C4-2B (cell line): ENCODE results near the gene SOX8.

Experiments used
- ZFX ChIP-seq: fragments of 450-650 bp; IDR thresholded peaks from 2 replicates; pipeline ENCODE4 v1.6.1; 2017
- TF ChIP-seq, protein P1 (sequence below): fragments of 450-650 bp; conservative IDR thresholded peaks from 2 replicates; pipeline ENCODE4 v1.5.1; 2017; ENCODE audit warnings: mild to moderate bottlenecking

DNA sequence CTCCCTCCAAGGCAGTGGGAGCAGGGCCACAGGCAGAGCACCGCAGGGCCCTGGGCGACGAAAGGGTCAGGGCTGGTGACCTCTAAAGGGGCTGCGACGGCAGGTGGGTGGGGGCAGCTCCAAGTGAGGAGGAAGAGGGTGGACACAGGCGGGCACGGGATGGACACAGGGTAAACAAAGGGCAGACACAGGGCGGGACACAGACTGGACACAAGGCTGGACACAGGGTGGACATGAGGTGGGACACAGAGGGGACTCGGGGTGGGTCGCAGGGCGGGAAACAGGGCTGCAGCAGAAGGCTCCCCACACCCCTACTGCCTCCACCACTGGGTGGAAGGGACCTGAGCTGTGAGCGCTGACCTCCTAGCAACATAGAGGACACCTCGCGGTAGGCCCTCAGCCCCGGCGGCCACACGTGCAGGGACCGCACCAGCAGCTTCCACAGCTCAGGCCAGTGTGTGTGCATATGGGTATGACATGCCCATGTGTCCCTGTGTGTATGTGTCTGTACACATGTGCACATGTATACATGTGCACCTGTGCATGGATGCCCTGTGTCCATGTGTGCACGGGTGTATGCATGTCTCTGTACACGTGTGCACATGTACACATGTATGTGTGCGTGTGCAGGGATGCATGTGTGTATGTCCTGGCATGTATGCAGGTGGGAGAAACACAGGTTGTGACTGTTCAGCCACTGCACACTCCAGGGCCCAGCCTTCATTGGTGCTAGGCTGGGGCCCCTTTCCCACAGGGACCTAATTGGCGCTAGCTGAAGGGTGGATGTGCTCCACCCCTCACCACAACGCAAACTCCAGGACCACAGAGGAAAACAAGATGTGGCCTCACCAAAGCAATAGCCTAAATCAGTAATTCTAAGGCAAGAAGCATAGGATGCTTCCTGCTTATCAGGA lies 18.4 kb upstream of the SOX8 start:
- TF ChIP-seq, protein P1, sequence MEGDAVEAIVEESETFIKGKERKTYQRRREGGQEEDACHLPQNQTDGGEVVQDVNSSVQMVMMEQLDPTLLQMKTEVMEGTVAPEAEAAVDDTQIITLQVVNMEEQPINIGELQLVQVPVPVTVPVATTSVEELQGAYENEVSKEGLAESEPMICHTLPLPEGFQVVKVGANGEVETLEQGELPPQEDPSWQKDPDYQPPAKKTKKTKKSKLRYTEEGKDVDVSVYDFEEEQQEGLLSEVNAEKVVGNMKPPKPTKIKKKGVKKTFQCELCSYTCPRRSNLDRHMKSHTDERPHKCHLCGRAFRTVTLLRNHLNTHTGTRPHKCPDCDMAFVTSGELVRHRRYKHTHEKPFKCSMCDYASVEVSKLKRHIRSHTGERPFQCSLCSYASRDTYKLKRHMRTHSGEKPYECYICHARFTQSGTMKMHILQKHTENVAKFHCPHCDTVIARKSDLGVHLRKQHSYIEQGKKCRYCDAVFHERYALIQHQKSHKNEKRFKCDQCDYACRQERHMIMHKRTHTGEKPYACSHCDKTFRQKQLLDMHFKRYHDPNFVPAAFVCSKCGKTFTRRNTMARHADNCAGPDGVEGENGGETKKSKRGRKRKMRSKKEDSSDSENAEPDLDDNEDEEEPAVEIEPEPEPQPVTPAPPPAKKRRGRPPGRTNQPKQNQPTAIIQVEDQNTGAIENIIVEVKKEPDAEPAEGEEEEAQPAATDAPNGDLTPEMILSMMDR: no peak
- TF ChIP-seq ZFX: no peak
